NK-92 treated with Interleukin-12 subunit alpha and Interleukin-12 subunit beta, amount 100 ng/mL, for 24 hours (cell line): Measurements from ENCODE around the gene TBC1D22B.
A peak's percentile ranks its signal among the peaks of the same experiment; 100 is the strongest.
"Not testable (repeated sequence)": the region's sequence is repeated elsewhere in the genome, so short reads cannot be mapped to it uniquely, and the experiment has no call there.

ENCODE experiments used
- DNase-seq: peaks from one replicate; lab custom pipeline; 2025; lab: John Stamatoyannopoulos, UW

TBC1D22B gene

DNA sequence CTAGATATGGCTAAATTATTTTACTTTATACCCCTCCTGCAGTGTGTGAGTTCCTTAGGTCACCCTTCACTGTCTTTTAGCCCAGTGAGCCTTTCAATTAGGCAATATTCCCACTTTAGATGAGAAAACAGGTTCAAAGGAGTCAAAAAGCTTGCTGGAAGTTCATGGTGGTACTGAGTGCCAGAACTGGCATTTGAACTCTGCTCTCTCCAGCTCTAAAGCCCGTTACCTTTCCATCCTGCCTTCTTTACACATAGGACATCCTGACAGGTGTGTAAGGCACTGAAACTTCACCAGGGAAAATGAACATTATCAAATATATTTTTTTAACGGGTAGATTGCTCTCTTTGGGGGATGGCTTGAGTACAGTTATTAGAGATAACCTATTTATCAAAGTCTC, 11.5 kb downstream of the TBC1D22B start:
- DNase-seq, result no peak

DNA sequence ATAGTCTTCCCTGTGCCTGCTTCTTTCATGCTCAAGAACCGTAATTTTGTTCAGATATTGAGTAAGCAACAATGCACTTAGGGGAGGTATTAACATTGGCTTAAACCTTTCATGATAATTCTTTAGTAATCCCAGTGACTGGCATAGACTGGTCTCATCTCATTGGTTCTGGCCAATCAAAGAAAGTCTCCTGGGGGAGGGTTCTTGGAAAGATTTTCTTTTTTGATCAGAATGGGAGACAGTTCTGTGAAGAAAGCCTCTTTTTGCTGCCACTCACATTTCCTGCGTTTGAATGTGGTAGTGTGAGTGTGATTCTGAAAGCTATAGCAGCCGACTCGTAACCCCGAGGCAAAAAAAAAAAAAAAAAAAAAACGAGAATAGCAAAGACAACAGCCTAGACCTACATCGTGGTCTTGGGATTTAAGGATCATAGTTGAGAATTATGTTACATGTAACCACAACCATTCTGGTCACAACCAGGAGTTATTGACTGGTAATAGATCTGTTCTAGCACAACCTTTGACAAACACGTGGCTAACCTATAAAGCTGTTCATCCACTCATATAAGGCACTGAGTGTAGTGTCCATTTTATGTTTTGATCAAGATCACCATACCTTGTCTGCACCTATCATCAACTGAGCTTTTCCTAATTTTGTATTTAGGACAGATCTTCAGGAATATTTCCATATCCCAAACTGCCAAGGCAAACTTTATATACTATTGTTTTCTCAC, 15.4 kb downstream of the TBC1D22B start:
- no peak for DNase-seq

DNA sequence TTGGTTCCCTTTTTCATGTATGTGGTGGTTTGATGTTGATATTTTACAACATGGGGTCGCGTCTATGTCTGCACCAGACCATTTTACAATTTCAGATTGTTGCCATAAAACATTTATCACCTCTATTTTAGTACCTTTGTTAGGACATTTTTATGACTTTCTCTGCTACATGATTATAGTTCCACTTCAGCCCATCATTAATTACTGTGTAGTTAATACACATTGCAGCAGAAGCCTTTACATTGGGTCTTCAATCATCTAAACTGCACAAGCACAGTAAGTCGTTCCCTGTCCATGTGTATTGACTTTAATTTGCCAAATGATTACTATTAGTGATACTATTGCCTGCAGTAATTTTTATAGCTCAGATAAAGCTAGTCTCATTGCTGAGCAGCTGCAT, 16.1 kb downstream of the TBC1D22B start:
- no peak for DNase-seq

DNA sequence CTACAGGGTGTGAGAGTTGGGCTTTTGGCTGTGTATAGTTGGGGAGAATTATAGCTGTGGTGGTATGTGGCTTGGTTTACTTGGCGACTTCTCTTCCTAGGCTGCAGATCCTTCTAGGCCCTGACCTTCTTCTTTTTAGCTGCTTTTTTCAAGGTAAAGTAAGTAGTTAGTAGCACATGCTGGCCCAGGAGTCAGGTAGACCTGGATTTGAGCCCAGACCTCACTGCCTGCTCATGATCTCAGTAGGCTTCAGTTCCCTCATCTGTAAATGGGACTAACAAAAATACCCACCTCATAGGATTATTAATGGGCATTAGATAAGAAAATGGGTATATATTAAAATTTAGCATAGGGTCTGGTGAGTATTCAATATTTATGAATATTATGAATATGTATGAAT, 17.8 kb downstream of the TBC1D22B start:
- DNase-seq, result no peak

DNA sequence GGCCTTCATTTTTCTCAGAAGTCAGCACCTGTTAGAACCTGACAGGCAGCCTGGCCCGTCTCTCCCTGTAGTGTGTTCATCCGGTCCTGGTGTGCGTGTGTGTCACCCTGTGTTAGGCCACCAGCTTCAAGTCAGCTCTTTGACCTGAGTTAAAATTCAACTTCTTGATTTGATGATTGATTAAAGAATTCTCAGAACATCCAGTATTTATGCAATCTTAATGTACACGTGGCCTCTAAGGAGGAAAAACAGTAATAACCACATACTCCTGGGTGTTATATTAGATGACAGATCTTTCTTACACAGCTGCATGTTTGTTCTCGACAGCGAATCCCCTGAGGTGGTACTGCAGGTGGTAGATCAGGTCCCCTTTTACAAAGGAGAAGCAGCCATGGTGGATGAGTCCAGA, 19.4 kb downstream of the TBC1D22B start:
- no peak for DNase-seq

DNA sequence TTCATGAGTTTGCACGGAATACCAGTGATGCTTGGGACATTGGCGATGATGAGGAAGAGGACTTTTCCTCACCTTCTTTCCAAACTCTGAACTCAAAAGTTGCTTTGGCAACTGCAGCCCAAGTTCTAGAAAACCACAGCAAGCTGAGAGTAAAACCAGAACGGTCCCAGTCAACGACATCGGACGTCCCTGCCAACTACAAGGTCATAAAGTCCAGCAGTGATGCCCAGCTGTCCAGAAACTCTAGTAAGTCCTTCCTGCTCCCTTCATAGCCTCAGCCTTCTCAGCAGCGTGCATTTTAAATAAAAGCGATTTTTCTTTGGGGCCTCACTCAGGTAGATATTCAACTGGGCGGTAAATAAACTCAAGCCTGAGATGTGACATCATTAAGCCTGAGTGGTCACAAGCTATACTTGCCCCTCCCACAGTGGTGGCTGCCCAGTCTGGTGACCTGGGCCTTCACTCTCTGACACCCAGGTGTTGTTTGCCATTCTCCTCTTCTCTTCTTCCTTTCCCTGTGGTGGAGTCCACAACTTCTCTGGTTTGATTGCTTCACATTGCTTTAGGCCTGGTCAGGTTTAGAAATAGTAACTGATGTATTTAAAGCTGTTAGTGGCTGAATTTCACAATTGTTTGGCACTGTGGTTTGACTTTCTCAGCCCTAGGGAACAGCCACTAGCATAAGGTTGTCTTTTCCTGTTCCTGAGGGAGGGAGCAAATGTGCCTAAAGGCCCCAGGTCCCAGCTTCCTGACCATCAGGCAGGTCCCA, 22.0 kb downstream of the TBC1D22B start:
- peak; percentile 44 for DNase-seq

DNA sequence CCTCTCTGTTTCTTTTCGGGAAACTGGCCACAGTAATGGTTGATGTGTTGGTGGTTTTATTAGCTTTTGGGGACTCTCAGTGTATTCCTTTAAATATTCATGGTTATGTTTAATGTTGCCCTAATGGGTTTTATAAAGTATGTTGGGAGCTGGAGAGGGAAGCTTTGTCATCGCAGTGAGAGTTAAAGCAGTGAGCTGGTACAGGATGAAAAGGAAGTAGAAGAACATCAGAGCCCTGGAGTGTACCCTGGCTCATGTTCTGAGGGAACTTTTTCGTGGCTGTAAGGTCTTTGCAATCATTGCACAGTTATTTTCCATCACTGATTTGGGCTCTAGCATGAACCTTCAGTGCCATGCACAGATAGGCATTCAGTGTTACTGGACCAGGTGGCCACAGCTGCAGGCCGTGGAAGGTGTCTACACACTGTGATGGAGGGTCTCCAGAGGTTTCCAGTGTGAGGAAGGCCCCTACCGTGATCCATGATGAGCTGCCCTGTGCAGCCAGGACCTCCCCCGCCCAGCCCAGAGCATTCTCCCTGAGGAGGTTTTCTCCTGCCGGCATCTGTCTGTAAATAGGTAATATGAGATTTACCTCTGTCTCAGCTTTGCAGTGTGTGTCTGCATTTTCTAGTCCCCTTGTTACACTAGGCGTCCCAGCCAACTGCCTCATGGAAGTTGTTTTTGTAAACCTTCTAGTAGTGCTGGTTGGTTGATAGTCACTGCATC, 22.8 kb downstream of the TBC1D22B start:
- no peak for DNase-seq

DNA sequence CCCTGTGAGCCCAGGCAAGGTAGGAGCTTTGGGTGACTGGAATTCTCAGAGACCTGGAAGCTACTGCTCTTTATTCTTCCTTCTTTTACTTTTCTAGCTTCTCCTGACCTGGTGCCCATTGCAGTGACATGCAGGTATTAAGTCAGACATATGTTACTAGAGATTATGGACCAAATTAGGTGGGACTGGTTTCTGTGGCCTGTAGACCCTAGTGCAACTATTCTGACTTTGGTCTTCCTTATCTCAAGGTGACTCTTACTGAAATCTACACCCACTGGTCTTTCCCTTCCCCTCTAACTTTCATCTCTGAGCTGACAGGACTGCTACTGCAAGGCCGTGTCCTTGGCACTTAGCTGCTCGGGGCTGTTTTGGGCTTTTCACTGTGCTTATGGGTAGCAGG, 24.8 kb downstream of the TBC1D22B start:
- no peak for DNase-seq

DNA sequence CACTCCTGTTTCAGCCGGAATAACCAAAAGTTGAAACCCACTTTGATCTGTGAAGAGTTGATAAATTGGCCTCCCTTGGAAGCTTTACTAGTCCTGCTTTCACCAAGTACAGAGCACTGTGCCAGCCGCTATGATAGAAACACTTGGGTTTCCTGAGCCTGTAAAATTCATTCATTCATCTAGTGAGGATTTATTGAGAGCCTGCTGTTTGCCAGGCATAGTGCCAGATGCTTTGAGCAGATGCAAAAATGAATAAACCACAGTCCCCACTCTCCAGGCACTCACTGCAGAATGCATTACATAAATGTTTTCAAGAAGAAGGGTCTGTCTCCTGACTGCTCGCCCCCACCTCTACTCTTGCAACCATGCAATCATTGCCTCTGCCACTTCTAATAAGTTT, 25.7 kb downstream of the TBC1D22B start:
- DNase-seq, result no peak

DNA sequence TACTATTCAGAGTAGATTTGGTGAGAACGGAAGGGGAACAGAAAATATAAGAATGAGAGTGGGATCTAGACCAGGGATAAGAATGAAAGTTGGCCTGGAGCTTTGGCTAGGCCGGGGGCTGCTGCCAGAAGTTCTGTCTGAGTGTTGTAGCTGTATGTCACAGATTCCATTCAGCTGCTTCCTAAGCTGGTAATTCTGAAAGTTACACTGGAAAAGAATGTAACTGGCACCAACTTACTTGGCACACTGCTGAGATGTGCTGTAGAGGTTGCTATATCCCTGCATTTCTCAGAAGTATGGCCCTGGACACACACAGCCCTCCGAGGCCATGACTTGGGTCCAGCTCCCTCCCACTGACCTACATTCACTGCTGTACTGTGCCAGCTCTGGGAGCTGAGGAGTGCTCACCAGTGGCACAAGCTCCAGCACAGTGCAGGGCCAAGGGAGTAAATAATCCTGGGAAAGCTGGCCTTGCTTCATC, 26.1 kb downstream of the TBC1D22B start:
- no peak for DNase-seq

DNA sequence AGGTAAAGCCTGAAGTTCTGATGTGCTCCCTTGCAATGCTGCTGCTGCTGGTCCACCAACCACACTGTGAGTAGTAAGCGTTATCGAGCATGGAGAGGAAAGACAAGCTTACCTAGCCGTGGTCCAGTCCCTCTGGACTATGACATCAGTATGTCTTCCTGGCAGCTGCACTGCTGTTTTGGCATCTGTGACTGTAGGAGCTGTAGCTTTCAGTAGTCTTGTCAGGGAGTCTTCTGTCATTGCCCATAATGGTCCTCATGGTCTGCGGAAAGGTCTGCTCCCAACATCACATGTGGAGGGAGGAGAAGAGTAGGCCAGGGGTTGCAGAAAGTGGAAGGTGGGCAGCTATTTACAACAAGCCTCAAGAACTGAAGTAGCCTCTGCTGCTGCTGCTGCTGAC, 27.2 kb downstream of the TBC1D22B start:
- no peak for DNase-seq

DNA sequence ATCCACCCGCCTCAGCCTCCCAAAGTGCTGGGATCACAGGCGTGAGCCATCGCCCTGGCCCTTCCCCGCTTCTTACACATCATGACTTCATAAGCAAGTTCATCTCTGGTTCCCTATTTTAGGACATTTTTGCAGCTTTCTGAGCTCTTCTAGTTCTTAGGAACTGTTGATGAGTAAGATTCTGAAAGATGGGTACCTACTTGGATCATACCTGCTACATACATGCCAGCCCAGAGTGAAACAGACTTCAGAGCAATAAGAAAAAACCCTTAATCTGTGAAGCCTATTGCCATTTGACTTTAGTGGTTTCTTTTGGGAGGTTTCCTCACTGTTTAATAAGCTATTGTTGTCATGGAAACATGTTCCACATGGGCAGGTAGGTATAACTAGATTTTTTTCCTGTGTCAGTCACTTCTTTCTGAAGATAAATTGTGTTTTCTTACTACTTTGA, 28.3 kb downstream of the TBC1D22B start:
- no peak for DNase-seq

DNA sequence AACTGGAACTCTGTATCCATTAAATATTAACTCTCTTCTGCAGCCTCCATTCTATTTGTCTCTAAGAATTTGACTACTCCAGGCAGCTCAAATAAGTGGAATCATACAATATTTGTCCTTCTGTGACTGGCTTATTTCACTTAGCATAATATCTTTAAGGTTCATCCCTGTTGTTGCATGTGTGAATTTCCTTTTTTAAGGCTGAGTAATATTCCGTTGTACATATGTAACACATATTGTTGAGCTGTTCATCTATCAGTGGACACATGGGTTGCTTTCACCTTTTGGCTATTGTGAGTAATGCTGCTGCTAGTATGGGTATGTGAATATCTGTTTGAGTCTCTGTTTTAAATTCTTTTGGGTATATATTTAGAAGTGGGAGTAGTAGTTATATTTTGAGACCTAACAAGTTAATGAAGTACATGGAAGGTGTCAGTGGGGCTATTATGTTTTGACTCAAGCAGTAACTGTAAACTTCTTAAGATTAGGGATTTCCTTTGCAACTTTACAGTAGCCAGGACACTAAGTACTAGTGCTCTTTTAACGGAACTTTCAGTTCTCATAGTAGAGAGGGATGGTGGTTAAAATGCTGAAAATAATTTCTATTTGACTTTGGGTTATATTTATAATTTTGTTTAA, 30.1 kb downstream of the TBC1D22B start:
- no peak for DNase-seq

DNA sequence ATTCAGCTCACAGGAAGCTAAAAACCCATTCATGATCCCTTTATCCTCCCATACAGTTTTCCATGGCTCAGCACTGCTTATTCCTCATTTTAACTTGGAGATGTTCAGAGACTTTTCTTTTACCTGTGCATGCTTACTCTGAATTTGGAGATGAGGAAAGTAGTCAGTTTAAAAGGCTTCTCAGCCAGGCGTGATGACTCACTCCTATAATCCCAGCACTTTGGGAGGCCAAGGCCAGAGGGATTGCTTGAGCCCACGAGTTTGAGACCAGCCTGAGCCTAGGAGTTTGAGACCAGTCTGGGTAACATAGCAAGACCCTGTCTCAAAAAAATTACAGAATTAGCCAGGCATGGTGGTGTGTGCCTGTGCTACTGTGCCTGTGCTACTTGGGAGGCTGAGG, 30.7 kb downstream of the TBC1D22B start:
- no peak for DNase-seq

DNA sequence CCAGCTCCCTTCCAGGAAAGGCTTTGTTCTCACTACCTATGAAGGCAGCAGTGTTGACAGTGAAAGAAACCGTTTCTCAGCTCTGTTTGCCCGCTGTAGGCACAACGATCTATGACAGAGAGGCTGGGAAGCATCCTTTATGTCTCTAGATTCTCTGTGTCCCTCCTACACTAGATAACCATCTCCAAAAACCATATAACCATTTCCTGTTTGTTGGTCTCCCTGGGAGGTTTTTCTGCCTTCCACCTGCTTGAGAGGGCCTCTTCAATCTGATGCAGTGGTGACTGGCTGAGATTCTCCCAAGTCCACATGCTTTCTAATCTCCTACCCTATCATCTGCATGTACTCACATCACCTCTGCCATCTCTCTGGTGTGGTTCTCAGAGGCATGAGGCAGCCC, 32.4 kb downstream of the TBC1D22B start:
- DNase-seq, result no peak

DNA sequence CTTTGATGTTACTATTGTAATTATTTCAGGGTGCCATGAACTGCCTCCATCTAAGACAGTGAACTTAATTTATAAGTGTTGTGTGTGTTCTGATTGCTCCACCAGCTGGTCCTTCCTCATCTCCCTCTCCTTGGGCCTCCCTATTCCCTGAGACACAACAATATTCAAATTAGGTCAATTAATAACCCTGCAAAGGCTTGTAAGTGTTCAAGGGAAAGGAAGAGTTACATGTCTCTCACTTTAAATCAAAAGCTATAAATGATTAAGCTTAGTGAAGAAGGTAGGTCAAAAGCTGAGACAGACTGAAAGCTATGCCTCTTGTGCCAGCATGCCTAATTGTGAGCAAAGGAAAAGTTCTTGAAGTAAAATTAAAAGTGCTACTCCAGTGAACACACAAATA, 35.9 kb downstream of the TBC1D22B start:
- no peak for DNase-seq

DNA sequence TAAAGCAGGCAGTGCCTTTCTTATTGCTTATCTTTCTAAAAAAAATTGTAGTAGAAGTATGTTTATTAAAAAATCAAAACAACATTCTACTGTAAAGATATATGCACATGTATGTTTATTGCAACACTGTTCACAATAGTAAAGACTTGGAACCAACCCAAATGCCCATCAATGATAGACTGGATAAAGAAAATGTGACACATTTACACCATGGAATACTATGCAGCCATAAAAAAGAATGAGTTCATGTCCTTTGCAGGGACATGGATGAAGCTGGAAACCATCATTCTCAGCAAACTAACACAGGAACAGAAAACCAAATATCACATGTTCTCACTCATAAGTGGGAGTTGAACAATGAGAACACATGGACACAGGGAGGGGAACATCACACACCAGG, 40.1 kb downstream of the TBC1D22B start:
- DNase-seq, result not testable (repeated sequence)

DNA sequence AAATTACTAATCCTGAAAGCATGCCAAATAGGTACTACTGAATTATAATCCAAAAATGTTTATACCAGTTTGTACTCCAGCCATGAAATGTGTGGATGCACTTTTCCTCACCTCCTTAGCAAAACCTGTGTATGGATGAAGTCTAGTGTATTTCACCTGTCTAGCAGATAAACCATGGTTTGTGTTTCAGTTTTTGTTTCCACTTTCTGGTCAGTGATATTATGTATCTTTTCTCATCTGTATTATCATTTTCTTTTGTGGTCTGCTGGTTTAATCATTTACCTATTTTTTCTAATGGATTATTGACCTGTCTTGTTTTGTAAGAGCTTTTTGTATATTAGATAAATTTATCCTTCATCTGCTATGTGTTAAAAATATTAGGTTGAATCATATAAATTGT, 41.4 kb downstream of the TBC1D22B start:
- no peak for DNase-seq

DNA sequence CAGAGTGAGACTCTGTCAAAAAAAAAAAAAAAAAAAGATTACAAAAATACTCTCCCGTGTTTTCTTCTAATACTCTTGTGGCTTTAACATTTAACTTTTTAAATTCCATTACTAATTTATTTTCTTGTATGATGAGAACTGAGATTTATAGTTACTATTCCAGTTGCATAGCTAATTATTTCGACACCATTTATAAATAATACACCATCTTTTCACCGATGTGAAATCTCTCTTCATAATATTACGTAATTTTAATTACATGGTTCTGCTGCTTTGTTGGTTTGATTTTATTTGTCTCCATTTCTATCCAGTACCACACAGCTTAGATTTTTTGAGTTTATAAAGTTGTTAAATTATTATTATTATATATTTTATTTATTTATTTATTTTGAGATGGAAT, 42.4 kb downstream of the TBC1D22B start:
- no peak for DNase-seq

DNA sequence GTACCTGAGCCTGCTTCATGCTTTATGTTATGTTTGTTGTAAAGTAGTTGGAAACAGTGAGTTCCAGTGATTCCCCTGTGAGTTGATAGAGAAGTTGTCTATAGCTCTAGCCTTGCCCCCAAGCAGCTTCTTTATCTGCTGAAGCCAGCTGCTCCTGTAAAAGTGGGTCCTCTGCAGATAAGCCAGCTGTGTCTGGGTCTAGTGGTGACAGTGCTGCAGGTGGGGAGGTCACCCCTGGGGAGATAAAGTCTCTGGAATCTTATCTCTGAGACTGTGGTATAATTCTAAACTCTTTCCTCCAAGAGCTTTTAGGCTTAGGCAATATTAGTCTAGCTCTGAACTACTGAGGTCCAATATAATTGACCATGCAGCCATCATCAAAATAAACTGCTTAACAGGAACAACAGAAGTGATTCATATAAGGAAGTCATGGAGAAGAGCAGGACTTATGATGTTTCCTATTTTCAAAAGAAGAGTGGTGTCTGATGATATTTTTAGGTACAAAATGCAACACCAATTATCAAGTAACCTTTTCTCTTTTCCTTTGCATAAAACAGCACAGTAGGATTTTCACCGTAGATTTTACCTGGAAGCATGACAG, 44.6 kb downstream of the TBC1D22B start:
- DNase-seq, result no peak

DNA sequence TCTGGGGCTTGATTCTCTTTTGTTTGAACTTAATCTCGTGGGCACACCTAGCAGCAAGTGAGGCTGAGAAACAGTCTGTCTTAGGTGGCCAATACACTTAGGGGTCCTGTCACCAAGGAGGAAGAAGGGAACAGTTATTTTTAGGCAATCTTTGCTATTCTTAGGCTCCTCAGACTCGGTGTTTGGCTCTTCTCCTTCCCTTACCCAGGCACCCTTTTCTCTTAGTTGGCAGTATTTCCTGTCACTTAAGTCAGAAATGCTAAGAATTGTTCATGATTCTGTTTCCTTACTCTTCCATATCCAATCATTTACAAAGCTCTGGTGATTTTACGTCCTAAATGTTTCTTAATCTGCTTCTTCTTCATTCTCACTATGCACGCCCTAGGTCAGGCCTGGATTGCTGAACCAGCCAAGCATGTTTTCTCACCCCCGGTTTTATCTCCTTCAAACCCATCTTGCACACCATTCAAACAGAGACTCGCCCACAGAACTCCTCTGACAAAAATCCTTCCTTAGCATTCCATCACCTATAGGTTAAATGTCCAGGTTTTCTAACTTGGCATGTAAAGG, 45.6 kb downstream of the TBC1D22B start:
- no peak for DNase-seq
